Stimulated activated CD8-positive, alpha-beta memory T cell treated with anti-CD3 and anti-CD28 coated beads, Interleukin-15, amount 100 ng/mL, for 4 hours (primary cell): ENCODE data around the gene MAPT.
"Not testable (repeated sequence)": the region's sequence is repeated elsewhere in the genome, so short reads cannot be mapped to it uniquely, and the experiment has no call there.

Experiments
- DNase-seq, 2 donors: peaks; one replicate each; pipeline ENCODE4 v3.0.0-alpha.2; 2020; ENCODE audit warnings: low read depth in 2 of 2

Gene MAPT

DNA sequence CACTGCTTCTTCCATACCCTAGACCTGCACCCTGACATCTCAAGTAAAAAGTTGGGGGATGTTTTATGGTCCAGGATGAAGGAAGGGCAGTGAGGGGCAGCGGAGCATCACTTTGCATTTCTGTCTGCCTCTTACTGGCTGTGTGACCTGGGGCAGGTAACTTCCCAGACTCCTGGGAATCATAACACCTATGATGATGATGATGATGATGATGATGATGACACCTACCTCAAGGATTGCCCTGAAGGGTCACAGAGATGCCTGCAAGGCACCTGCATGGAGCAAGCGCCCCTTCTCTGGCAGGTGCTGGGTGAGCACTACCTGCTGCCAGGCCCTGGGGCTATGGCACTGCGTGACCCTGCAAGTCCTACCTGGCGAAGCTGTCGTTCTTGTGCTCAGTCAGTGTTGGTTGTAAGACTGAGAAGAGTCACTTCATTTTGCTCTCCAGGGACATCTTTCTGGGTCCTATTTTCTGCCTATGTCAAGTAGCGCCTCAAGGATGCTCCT, 58.5 kb downstream of the MAPT start:
- DNase-seq, result no peak

DNA sequence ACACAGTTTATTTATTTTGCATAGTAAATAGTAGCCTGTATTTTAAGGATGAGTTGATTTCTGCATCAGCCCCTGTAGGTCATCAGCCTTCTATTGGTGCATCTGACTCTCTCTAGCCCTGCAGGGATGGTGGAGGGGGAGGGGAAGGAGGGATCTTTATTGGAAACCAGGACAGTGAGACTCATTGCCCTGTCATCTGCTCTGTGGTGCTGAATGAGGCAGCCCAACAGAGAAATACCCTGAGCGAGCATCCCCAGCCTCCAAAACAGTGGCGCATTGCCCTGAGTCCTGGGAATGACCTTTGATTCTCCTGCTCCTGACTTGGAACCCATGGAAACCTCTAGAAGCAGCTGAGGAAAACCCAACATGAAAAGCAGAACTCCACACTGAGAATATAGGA, 59.2 kb downstream of the MAPT start:
- no peak for DNase-seq

GRCh38 chr17:45954914-45955313, 60.6 kb downstream of the MAPT start:
- DNase-seq, result no peak

- DNase-seq, result no peak
Measured at GRCh38 chr17:45955326-45955725, 61.0 kb downstream of the MAPT start.

DNA sequence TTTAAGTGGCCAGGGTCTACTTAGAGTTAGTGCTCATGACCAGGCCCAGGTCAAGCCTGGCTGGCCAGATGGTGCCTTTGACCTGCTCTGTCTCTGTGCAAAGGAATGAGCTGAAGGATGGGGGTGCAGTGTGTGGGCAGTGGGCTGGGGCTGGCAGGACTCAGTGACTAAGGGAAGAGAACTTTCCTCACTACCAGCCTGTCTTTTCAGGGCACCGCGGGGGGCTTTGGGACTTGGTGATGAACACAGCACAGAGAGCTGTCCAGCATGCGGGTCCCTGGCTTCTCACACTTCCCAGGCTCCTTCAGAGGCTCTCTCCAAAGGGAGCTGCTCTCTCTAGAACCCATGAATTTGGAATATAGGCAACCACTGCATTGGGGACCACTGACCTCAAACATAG, 61.7 kb downstream of the MAPT start:
- DNase-seq, result no peak

- not testable (repeated sequence) for DNase-seq
Measured at GRCh38 chr17:45956746-45957145, 62.4 kb downstream of the MAPT start.

DNA sequence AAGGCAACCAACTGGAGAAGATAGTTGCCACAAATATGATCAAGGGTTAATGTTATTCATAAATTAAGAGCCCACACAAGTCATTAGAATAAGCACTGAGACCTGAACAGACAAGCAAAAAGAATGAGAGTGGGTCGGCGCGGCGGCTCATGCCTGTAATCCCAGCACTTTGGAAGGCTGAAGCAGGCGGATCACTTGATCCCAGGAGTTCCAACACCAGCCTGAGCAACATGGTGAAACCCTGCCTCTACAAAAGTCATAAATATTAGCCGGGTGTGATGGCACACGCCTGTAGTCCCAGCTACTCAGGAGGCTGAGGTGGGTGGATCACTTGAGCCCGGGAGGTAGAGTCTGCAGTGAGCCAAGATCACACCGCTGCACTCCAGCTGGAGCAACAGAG, 64.0 kb downstream of the MAPT start:
- no peak for DNase-seq

DNA sequence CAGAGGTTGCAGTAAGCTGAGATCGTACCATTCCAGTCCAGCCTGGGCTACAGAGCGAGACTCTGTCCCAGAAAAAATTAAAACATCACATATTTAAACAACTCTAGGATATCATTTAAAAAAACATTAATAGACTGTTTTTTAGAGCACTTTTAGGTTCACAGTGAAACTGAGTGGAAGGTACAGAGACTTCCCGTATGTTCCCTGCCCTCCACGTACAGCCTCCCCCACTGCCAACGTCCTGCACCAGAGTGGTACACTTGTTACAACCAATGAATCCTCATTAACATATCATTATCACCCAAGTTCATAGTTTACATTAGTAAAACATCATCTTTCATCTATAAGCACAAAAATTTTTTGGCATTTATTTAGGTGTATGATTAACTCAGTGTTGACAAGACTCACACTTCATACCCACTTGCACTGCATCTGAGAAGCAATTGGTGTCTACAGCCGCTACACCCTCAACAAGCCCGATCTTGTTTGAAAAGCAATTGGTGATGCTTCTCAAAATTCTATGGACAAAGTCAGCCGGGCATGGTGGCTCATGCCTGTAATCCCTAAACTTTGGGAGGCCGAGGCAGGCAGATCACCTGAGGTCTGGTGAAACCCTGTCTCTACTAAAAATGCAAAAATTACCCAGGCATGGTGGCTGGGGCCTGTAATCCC, 64.8 kb downstream of the MAPT start:
- no peak for DNase-seq

GRCh38 chr17:45960311-45960710, 66.0 kb downstream of the MAPT start:
- no peak for DNase-seq

- DNase-seq, result no peak
Measured at GRCh38 chr17:45961206-45961605, 66.9 kb downstream of the MAPT start.

DNA sequence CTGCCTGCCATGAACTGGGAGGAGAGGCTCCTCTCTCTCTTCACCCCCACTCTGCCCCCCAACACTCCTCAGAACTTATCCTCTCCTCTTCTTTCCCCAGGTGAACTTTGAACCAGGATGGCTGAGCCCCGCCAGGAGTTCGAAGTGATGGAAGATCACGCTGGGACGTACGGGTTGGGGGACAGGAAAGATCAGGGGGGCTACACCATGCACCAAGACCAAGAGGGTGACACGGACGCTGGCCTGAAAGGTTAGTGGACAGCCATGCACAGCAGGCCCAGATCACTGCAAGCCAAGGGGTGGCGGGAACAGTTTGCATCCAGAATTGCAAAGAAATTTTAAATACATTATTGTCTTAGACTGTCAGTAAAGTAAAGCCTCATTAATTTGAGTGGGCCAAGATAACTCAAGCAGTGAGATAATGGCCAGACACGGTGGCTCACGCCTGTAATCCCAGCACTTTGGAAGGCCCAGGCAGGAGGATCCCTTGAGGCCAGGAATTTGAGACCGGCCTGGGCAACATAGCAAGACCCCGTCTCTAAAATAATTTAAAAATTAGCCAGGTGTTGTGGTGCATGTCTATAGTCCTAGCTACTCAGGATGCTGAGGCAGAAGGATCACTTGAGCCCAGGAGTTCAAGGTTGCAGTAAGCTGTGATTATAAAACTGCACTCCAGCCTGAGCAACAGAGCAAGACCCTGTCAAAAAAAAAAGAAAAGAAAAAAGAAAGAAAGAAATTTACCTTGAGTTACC, 68.0 kb downstream of the MAPT start:
- DNase-seq, result no peak

DNA sequence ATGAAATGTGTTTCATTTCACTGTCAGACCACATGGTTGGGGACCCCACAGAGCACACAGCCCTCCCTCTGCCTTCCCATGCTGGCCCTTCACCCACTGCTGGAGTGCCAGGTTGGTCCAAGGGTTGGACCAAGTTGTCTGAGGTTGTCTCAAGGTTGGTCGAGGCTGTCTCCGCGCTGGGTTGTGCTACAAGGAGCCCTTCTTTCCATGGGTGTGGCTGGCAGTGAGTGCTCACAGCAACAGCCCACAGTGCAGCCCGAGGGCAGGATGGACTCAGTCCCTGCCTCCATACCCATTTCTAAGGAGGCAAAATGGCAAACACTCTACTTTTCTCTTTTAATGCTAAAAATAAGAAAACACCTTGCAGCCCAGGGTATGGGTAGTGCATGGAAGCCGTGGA, 68.9 kb downstream of the MAPT start:
- no peak for DNase-seq

GRCh38 chr17:45963889-45964288, 69.5 kb downstream of the MAPT start:
- DNase-seq, result no peak

DNA sequence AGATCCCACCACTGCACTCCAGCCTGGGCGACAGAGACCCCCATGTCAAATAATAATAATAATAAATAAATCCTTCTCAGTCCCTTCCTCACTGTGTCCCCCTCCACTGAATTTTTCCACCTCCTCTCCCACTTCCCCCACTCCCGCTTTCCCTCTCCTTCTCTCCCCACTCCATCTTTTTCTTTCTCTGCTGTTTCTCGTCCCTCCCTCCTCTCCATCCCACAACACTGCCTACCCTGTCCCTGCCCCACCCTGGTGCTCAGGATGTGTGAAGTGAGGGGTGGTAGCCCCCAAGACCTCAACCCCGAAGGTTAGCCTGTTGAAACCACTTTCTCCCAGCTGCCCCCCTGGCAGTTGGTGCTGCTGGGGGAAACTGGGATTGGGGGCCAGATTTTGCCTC, 70.3 kb downstream of the MAPT start:
- no peak for DNase-seq

DNA sequence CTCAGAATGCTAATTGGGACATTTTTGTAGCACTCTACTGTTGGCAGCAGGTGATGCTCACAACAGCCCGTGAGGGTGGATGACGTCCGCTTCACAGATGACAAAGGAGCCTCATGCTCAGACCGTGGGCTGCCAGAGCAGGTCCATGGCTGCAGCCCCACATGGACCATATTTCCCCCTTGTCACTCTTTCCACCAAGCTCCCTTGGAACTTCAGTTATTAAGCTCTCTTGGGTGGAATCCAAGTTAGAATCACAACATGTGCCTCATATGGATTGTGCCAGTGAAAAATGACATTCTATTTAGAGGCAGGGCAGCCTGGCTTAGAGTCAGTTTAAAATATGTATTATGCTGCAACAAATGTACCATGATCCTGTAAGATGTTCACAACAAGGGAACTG, 71.5 kb downstream of the MAPT start:
- no peak for DNase-seq

DNA sequence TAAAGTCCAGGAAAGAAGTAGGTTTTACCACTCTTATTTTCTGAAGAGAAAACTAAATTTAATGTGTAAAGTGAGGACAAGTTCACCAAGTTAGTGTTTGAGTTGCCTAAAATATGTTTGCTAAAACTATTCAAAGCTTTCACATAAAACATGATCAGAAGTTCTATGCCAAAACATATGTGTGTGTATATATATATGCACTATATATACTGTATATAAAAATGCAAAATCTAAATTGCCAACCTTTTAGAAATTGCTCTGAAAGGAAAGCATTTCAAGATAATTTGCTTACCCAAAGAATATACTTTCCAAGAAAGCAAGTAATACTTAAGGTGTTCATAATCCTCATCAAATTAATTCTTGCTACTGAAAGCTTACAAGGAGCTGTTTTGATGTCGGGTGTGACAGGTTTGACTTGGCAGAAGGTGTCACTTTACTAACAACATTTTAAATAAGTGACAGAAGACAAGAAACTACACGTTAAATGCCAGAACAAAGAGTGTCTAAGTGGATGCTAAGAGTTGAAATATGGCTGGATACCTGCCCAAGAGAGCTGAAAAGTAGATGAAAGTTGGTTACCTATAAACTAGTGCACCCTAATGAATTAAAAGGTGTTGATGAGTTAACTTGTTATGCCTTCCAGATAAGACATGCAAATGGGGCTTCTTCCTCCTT, 72.4 kb downstream of the MAPT start:
- DNase-seq, result no peak

DNA sequence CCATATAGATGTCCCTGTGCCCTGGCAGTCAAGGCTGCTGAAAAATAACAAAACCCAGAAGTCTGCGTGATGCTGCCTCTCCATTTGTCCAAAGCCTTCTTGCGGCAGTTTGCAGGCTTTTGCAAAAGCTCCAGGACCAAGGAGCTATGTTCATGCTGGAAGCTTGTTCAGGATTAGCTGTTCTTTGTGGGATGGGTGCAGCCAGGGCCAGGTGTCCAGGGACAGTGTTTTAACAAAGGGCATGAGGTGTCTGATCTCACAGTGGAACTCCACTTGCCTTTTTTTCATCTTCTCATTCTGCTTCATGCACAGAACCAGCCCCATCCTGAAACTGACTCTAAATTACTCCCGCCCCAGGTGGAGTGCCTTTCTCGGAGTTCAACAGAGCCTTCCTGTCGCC, 73.0 kb downstream of the MAPT start:
- DNase-seq, result no peak

DNA sequence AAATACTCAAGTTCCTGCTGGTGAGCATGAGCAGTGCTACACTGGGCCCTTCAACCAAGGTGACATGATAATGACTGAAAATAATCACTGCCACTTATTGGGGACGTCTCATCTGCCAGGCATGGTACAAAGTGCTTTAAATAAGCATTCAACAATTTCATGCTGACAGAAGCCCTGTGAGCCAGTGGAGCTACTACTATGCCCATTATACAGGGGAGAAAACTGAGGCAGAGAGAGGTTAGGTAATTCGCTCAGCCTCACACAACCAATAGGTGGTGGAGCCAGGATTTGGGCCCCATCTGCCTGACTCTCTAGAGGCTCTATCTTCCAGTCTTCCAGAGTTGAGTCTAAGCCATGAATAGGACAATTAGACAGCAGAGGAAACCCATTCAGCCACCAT, 74.4 kb downstream of the MAPT start:
- no peak for DNase-seq

- DNase-seq, result no peak
Measured at GRCh38 chr17:45969726-45970125, 75.4 kb downstream of the MAPT start.

GRCh38 chr17:45970659-45971058, 76.3 kb downstream of the MAPT start:
- DNase-seq, result no peak

- DNase-seq, result no peak
Measured at GRCh38 chr17:45971698-45972141, 77.4 kb downstream of the MAPT start.

- no peak for DNase-seq
Measured at GRCh38 chr17:45972531-45972930, 78.2 kb downstream of the MAPT start.
